SHP77 (cell line): Measurements from ENCODE around the gene CPEB1.
A peak's percentile ranks its signal among the peaks of the same experiment; 100 is the strongest.

ENCODE experiments used
- DNase-seq, 2 experiments: peaks; one replicate each; lab custom pipeline; 2025; lab: John Stamatoyannopoulos, UW

CPEB1 gene

DNA sequence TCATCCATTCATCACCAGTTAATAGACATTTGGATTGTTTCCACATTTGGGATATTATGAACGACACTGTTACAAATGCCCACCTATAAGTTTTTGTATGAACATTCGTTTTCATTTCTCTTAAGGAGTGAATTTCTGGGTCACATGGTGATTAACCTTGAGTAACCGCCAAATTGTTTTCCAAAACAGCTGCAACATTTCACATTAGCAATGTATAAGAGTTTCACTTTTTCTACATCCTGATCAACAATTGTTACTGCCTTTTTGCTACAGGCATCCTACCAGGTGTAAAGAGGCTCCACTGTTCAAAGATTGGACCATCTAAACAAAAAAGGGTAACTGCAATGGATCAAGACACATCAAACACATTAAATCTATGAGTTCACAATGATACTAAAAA is 52.0 kb downstream of the CPEB1 start:
- no peak for DNase-seq

- DNase-seq, result no peak
These were observed 59.4 kb downstream of the CPEB1 start for GRCh38 chr15:82587805-82588204.

- no peak for DNase-seq
These were observed 62.1 kb downstream of the CPEB1 start for GRCh38 chr15:82585072-82585471.

DNA sequence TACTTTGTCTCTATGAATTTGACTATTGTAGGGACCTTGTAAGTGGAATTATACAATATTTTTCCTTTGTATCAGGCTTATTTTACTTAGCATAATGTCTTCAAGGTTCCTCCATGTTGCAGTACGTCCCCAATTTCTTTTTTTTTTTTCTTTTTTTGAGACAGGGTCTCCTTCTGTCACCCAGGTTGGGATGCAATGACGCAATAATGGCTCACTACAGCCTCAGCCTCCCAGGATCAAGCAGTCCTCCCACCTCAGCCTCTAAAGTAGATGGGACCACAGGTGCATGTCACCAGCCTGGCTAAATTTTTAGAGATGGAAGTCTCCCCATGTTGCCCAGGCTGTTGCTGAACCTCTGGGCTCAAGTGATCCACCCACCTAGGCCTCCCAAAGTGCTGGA is 66.5 kb downstream of the CPEB1 start:
- no peak for DNase-seq

GRCh38 chr15:82575335-82575734 is 71.8 kb downstream of the CPEB1 start:
- no peak for DNase-seq

- no peak for DNase-seq
These were observed 74.2 kb downstream of the CPEB1 start for GRCh38 chr15:82572986-82573385.

DNA sequence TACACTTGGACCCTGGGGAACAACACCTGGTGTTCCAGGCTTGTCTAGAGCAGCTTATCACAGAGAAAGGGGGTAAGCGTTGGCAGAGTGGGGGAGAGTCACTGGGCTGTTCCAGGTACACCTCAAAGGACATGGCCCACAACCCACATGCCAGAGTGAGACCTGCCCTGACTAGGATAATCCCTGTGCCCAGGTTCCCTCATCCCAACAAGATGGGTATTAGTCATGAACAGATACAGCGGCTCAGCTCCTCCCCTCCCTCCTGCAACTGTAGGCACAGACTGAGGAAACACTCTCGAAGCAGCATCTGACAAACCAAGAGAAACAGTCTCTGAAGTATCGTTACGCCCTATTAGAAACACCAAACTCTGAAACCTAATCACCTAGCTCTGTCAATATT is 74.9 kb downstream of the CPEB1 start:
- DNase-seq, result no peak

DNA sequence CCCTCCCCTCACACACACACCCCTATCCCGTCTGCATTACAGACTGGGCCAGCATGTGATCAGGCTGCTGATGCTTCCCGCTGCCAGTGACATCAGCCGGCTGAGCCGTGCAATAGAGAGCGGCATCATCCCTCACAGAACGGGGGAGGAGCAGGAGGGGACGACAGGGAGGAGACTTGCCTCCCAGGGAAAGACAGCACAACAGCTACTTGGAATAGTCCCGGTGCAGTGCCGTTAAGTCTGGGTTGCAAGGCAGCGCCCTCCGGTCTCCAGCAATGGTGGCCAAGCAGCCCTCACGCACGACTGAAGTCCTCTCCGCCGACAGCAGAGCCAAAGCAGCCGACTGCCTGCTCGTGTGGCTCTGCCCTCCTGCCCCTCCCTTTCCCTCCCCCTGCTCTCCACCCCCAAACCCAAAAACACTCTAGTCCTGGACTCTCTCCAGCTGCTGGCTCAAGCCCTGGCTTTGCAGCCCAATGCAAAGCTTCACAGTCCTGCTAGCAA is 75.4 kb downstream of the CPEB1 start:
- DNase-seq, result peak in 1 of 2 experiments; percentile 16

- DNase-seq, result peak in 1 of 2 experiments; percentile 1
These were observed 76.2 kb downstream of the CPEB1 start for GRCh38 chr15:82570721-82571508.

GRCh38 chr15:82569834-82570233 is 77.3 kb downstream of the CPEB1 start:
- no peak for DNase-seq

DNA sequence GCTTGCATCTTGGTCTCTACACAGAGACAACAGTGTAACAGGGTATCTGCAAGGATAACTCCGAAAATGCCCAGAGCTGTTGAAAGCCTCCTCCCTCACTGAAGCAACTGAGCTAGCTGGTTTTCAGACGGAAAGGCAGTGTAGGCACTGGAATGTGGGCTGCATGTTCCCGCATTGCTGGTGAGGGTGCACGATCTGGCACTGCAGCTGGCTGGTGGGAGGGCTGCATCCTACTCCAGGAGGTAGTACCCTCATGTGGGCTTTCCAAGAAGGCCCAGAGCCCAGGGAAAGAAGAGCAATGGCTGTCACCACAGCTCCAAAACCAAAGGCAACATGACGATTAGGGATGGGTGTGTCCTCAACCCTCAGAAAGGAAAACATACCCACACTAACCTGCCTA is 78.2 kb downstream of the CPEB1 start:
- no peak for DNase-seq

- DNase-seq, result no peak
These were observed 79.5 kb downstream of the CPEB1 start for GRCh38 chr15:82567661-82568060.

GRCh38 chr15:82566690-82567089 is 80.5 kb downstream of the CPEB1 start:
- no peak for DNase-seq

DNA sequence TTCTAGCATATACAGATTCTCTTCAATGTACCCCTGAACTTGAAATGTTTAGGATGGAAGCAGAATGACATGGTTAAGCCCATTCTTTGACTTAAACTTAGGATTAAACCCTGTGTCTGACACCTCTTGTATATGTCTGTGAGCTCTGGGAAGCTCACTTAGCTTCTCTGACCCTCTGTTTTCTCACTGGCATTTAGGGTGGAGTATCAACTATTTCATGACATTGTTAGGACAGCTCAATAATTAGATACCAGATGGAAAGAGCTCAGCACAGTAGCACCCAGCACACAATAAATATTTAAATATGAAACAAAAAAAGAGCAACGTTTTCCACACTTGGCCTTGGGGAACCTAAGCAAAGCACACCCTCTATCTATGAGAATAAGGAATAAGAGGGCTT is 88.7 kb downstream of the CPEB1 start:
- no peak for DNase-seq

- no peak for DNase-seq
These were observed 90.7 kb downstream of the CPEB1 start for GRCh38 chr15:82556315-82557035.

- DNase-seq, result no peak
These were observed 92.3 kb downstream of the CPEB1 start for GRCh38 chr15:82554849-82555248.

- no peak for DNase-seq
These were observed 92.8 kb downstream of the CPEB1 start for GRCh38 chr15:82554351-82554750.

DNA sequence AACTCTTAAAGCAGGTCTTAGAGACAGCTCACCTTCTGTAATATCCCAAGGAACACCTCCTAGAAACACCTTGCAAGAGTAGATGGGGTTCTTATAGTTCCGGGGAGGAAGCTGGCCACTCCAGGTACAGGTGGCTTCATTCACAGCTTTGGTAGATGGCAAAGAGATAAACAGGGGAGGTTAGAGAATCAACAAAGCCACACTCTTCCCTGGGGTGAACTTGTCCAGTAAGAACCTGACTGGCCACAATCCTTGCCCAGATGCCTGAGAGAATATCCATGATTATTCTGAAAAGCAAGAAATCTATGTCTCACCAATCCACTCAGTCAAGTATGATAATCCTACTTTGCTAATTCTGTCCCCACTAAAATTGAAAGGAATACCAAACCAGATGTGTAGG is 93.3 kb downstream of the CPEB1 start:
- DNase-seq, result no peak

DNA sequence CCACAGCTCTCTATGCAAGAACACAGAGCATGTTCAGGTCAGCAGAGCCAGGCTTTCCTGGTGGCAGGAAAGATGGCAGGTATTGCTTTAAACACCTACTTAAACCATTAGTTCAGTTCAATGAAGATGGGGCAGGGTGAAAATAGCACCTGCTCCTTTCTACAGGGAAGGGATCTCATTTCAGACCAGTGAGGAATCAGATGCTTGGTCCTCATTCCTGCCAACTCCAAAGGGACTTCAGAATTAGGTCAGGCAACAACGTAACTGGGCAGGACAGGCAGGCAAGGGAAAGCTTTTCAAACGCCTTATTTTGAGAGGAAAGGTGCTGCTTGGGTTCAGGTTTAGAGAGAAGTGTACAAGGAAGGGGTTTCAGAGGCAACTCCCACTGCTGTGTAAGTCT is 94.3 kb downstream of the CPEB1 start:
- no peak for DNase-seq

GRCh38 chr15:82551646-82552247 is 95.4 kb downstream of the CPEB1 start:
- no peak for DNase-seq

DNA sequence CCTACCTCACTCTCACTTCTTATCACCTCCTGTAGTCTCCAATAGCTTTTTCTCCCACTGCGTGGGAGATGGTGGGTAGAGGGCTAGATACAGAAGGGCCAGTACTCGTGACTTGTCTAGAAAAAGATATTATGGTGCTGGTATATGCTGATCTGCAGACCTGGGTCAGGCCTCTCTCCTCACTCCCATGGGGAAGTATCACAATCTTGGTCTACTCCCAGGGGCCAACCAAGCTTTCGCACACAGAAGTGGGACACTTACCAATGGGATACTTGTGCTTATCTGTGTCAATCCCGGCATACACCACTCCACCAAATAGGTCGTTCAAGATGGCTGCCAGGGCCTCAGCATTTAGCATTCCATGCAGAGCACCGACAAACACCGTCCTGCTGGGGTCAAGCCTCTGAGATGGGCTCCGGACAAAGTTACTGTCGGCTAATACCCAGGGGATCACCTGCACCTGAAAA is 97.9 kb downstream of the CPEB1 start:
- DNase-seq, result no peak

- no peak for DNase-seq
These were observed 98.5 kb downstream of the CPEB1 start for GRCh38 chr15:82548700-82549099.

DNA sequence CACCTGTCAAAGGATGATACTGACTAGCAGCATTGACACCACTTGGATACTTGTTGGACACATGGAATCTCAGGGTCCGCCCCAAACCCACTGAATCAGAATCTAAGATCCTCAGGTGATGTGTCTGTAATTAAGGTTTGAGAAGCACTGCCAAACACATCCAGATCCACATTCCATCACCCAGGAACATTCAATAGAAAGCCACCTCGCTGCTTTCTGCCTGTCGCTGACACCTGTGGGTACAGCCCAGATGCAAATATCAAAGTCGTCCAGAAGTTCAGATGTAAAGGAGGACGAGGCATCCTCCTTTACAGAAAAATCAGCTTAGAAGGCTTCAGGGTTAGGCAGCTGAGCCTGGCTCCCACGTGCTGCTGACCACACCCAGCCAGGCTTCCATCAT is 101.7 kb downstream of the CPEB1 start:
- DNase-seq, result no peak
